T-cell (primary cell): ENCODE results near the gene CCDC3. TPM values are rescaled to one million over a fixed set of nuclear protein-coding genes. Genes with fewer than 3 reads are reported as not detected.

Source experiments
- ATAC-seq, 4 experiments: fragments of 200-7000 bp in 3 of 4; fragments of 150-1000 bp in 1 of 4; cut with Tn5 transposase; replicated peaks in 1 of 4; 1 replicate in 3 of 4; 2 replicates in 1 of 4; pipeline ENCODE4 v1.10.0; 2021; ENCODE audit warnings: moderate library complexity in 3 of 4, mild to moderate bottlenecking in 2 of 4, moderate number of reproducible peaks in 1 of 4
- CTCF ChIA-PET, 2 donors: fragments of 300-600 bp; sonication (Branson Sonifier 250); formaldehyde crosslinking; loops; one replicate each; lab custom pipeline; 2022; ENCODE audit warnings: antibody characterized with exemption in 2 of 2; lab: Charles Lee
- POLR2A ChIA-PET, 2 donors: fragments of 300-600 bp; sonication (Branson Sonifier 250); formaldehyde crosslinking; loops; one replicate each; lab custom pipeline; 2022; ENCODE audit warnings: antibody characterized with exemption in 2 of 2; lab: Charles Lee
- DNase-seq, 35 experiments: peaks; one replicate each; pipeline versions ENCODE4 v3.0.0 to v3.0.0-alpha.2; 2013 to 2023
- H3K27ac ChIP-seq: one replicate; pipeline ENCODE4 v1.5.1; 2013; ENCODE audit warnings: low read length
- H3K27me3 ChIP-seq, 2 experiments: replicated peaks in 1 of 2; 1 replicate in 1 of 2; 2 replicates in 1 of 2; pipeline versions ENCODE4 v1.6.1 to v1.7.0; 2013; ENCODE audit warnings: low read length in 1 of 2, mixed read lengths in 1 of 2; ENCODE audit not compliant: control insufficient read depth in 2 of 2, insufficient read depth in 2 of 2; ENCODE audit errors: extremely low read depth in 1 of 2
- H3K36me3 ChIP-seq, 2 donors: 1 replicate in 1 of 2; 2 replicates in 1 of 2; pipeline versions ENCODE4 v1.6.1 to v1.7.0; 2013; ENCODE audit warnings: low read length in 1 of 2; ENCODE audit not compliant: control insufficient read depth in 2 of 2, insufficient read depth in 1 of 2; ENCODE audit errors: extremely low read depth in 1 of 2
- H3K4me1 ChIP-seq, 2 experiments: 1 replicate in 1 of 2; 2 replicates in 1 of 2; pipeline versions ENCODE4 v1.6.1 to v1.7.0; 2013; ENCODE audit warnings: low read length in 2 of 2, mixed read lengths in 1 of 2; ENCODE audit not compliant: insufficient read depth in 2 of 2, control insufficient read depth in 1 of 2; ENCODE audit errors: extremely low read depth in 1 of 2
- H3K4me3 ChIP-seq, 2 donors: 1 replicate in 1 of 2; 2 replicates in 1 of 2; pipeline versions ENCODE4 v1.5.1 to v1.7.0; 2013; ENCODE audit warnings: mild to moderate bottlenecking in 2 of 2, low read length in 1 of 2, moderate library complexity in 1 of 2; ENCODE audit not compliant: control insufficient read depth in 1 of 2; ENCODE audit errors: extremely low read depth in 1 of 2
- H3K9me3 ChIP-seq: 2 replicates; pipeline ENCODE4 v1.7.0; 2013
- H3K27ac Mint-ChIP-seq, 2 donors: one replicate each; pipeline ENCODE4 v1.8.0; 2020 to 2021; ENCODE audit warnings: mild to moderate bottlenecking in 2 of 2, mixed read lengths in 2 of 2
- H3K27me3 Mint-ChIP-seq, 2 donors: one replicate each; pipeline ENCODE4 v1.8.0; 2021 to 2022; ENCODE audit warnings: mixed read lengths in 2 of 2
- H3K36me3 Mint-ChIP-seq: one replicate; pipeline ENCODE4 v1.8.0; 2021; ENCODE audit warnings: mixed read lengths
- H3K4me1 Mint-ChIP-seq, 3 donors: one replicate each; pipeline ENCODE4 v1.8.0; 2020 to 2022; ENCODE audit warnings: mixed read lengths in 3 of 3, mild to moderate bottlenecking in 1 of 3
- H3K4me3 Mint-ChIP-seq, 3 donors: one replicate each; pipeline ENCODE4 v1.8.0; 2020 to 2022; ENCODE audit warnings: mild to moderate bottlenecking in 3 of 3, mixed read lengths in 3 of 3, moderate library complexity in 3 of 3
- H3K9me3 Mint-ChIP-seq, 3 donors: one replicate each; pipeline ENCODE4 v1.8.0; 2020 to 2022; ENCODE audit warnings: mixed read lengths in 3 of 3
- WGBS: methylation state at CpG from one replicate; pipeline ENCODE4 v1.1.5; 2013; ENCODE audit warnings: missing lambda C conversion rate; ENCODE audit not compliant: insufficient coverage; 5-methylcytosine and 5-hydroxymethylcytosine counted together
- total RNA-seq, 35 experiments: library from RNA in 6 of 35; stranded (reverse) in 6 of 35; fragments of 120-200 nt in 1 of 35; gene quantifications; one replicate each; pipeline versions ENCODE4 v1.2.1 to v1.2.4 and lab custom pipeline; 2013 to 2026

The CCDC3 gene
- total RNA-seq, 5 donors from 2014 or later (not counting 1 experiment from before 2014, with no cell fraction given) = 0.06 to 0.20 (median 0.16) TPM; not detected in 2

DNA sequence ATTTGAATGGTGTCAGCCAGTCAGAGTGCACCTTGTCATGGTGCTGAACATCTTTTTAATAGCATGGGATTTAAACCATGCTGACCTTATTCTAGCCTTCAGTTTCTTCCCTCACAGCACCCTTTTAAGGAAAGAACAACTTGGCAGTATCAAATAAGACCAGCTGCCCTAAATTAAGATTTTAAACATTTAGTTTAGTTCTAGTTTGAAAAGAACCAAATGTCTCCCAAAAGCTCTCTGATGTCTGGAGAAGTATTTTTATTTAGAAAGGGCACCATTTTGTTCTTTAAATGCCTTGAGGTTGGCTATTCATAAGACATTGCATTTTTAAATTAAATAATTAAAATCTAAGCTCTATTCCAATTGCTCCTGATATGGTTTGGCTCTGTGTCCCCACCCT is 121.1 kb downstream of the CCDC3 start:
- no peak overlapping the region for H3K27ac ChIP-seq
- Mint-ChIP-seq H3K27me3 (peaks cover 31 to 39% of the 10 kb centered on the region in 2 donors), H3K4me1 (no peaks in the 10 kb centered on the region), H3K4me3 (no peak overlapping the region), H3K9me3 (peaks cover 0 to 10% (median 5%) of the 10 kb centered on the region in 3 donors), H3K36me3 (no peaks in the 10 kb centered on the region), H3K27ac (no peak overlapping the region)
- ATAC-seq = no peak
- POLR2A ChIA-PET = no interaction called here
- H3K9me3 ChIP-seq = no peaks in the 10 kb centered on the region
- peaks cover 0 to 15% of the 10 kb centered on the region in 2 experiments for H3K27me3 ChIP-seq
- H3K36me3 ChIP-seq = no peaks in the 10 kb centered on the region
- DNase-seq = no peak
- CTCF ChIA-PET = no interaction called here
- no peaks in the 10 kb centered on the region for H3K4me1 ChIP-seq
- H3K4me3 ChIP-seq = no peak overlapping the region

DNA sequence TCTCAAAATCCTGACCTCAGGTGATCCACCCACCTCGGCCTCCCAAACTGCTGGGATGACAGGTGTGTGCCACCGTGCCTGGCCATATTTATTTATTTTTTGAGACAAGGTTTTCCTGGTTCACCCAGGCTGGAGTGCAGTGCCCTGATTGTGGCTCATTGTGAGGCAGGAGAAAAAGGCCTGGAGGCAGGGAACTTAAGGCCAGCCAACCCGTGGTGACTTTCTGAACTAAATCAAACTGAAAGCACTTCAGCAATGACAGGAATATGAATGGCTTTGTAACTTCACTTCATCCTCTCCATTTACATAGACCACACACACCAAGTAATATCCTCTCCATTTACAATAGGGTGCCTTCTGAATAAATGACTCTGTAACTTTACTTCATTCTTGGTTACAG is 124.4 kb downstream of the CCDC3 start:
- no peak for DNase-seq
- WGBS = 78% methylated on average over 1 of the region's 3 CpGs
- Histone ChIP-seq H3K4me3 (no peak overlapping the region), H3K27ac (no peak overlapping the region), H3K9me3 (no peaks in the 10 kb centered on the region), H3K27me3 (peaks cover 0 to 13% of the 10 kb centered on the region in 2 experiments), H3K4me1 (no peaks in the 10 kb centered on the region), H3K36me3 (no peaks in the 10 kb centered on the region)
- Mint-ChIP-seq H3K36me3 (no peaks in the 10 kb centered on the region), H3K4me1 (no peaks in the 10 kb centered on the region), H3K9me3 (peaks cover 0 to 10% (median 0%) of the 10 kb centered on the region in 3 donors), H3K27ac (no peak overlapping the region), H3K27me3 (peaks cover 15 to 29% of the 10 kb centered on the region in 2 donors), H3K4me3 (no peak overlapping the region)
- ChIA-PET POLR2A (no interaction called here), CTCF (no interaction called here)
- ATAC-seq = no peak

DNA sequence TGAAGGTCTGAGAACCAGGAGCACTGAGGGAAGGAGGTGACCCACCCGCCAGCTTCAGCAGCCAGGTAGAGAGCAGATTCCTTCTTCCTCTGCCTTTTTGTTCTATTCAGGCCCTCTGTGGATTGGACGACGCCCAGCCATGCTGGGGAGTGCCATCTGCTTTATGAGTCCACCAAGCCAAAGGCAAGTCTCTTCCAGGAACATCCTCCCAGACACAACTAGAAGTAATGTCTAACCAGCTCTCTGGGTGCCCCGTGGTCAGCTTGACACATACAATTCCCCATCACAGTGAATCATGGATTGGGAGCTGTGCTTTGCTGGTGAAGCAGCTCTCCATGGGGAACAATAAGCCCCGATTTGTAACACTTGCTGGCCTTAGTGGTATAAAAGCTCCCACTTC is 125.2 kb downstream of the CCDC3 start:
- H3K27me3 Mint-ChIP-seq = peaks cover 9 to 25% of the 10 kb centered on the region in 2 donors
- peaks cover 0 to 10% (median 0%) of the 10 kb centered on the region in 3 donors for H3K9me3 Mint-ChIP-seq

DNA sequence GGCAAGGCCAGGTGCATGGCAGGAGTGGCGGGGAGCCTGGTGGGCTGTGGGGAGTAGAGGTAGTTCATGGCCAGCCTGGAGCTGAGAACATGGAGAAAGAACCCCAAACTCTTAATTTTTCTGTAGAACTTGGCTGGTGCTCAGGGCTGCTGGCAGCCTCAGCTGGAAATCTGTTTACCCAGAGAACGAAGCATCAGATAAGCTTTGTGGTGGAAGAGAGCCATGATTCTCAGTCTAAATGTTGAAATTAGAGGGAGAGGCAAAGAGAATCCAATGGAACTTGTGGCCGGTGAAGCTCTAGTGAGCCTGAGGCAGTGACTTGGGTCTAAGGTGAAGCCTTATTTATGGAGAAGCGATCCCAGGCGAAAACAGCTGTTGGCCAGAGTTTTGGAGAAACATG is 126.4 kb downstream of the CCDC3 start:
- ATAC-seq (no peak), DNase-seq (no peak)
- no peaks in the 10 kb centered on the region for H3K36me3 ChIP-seq
- no peaks in the 10 kb centered on the region for H3K9me3 ChIP-seq
- Mint-ChIP-seq H3K36me3 (no peaks in the 10 kb centered on the region), H3K4me1 (no peaks in the 10 kb centered on the region), H3K27me3 (peaks cover 4 to 19% of the 10 kb centered on the region in 2 donors), H3K9me3 (peaks cover 0 to 10% (median 0%) of the 10 kb centered on the region in 3 donors), H3K27ac (no peak overlapping the region), H3K4me3 (no peak overlapping the region)
- CTCF ChIA-PET = no interaction called here
- POLR2A ChIA-PET = no interaction called here
- no peak overlapping the region for H3K27ac ChIP-seq
- H3K27me3 ChIP-seq = peaks cover 0 to 13% of the 10 kb centered on the region in 2 experiments
- 71% methylated on average over 3 of the region's 5 CpGs for WGBS
- no peak overlapping the region for H3K4me3 ChIP-seq
- H3K4me1 ChIP-seq = no peaks in the 10 kb centered on the region

More for the DNA sequence above, 125.2 kb downstream of the CCDC3 start:
- 90% methylated on average over 2 of the region's 5 CpGs for WGBS
- Histone ChIP-seq H3K36me3 (no peaks in the 10 kb centered on the region), H3K27ac (no peak overlapping the region), H3K9me3 (no peaks in the 10 kb centered on the region), H3K27me3 (peaks cover 0 to 14% of the 10 kb centered on the region in 2 experiments), H3K4me3 (no peak overlapping the region), H3K4me1 (no peaks in the 10 kb centered on the region)
- Mint-ChIP-seq H3K27ac (no peak overlapping the region), H3K36me3 (no peaks in the 10 kb centered on the region), H3K4me1 (no peaks in the 10 kb centered on the region), H3K4me3 (no peak overlapping the region)
- ATAC-seq (no peak), DNase-seq (no peak)
- POLR2A ChIA-PET = no interaction called here
- CTCF ChIA-PET = no interaction called here

DNA sequence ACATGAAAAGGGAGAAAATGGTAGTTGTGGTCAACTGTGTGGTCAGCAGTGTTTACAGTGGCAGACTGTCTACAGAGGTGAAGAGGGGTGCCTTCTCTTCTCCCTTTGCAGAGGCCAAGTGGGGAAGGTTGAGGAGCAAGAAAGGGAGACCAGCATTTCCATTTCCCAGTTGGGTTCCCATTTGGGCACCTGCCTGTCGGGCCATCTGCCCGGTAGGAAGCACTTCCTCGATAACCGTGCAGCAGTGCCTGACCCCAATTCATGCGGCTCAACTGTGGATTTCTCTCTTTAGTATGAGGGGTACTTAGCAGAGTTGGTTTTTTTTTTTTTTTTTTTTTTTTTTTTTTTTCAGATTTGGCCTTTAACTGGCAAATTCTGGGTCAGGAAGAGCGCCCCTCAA is 127.0 kb downstream of the CCDC3 start:
- CTCF ChIA-PET = no interaction called here
- Histone ChIP-seq H3K4me3 (no peak overlapping the region), H3K27me3 (peaks cover 0 to 13% of the 10 kb centered on the region in 2 experiments), H3K36me3 (no peaks in the 10 kb centered on the region), H3K4me1 (no peaks in the 10 kb centered on the region), H3K9me3 (no peaks in the 10 kb centered on the region), H3K27ac (no peak overlapping the region)
- Mint-ChIP-seq H3K9me3 (peaks cover 0 to 4% (median 0%) of the 10 kb centered on the region in 3 donors), H3K36me3 (no peaks in the 10 kb centered on the region), H3K27ac (peak overlapping the region in 1 of 2 donors; percentile 16), H3K27me3 (peaks cover 4 to 17% of the 10 kb centered on the region in 2 donors), H3K4me1 (no peaks in the 10 kb centered on the region), H3K4me3 (no peak overlapping the region)
- no peak for DNase-seq
- POLR2A ChIA-PET = no interaction called here
- WGBS = 93% methylated on average over 4 of the region's 6 CpGs
- no peak for ATAC-seq

DNA sequence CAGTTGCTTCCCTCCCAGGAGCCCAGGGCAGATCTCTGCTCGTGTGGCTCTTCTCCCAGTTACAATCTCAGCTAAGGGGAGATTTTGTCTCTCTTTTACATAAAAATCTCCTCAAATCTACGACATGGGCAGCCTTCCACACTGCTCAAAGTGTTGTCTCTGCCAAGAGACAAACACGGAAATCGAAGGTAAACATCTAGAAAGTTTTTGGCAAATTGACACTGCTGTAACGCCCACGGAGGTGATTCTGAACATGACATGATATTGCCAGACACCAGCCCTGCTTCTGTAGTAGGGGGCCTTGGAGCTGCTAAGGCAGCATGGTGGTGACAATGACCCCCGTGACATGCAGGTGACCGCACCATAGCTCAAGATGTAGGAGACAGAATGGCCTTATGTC is 128.3 kb downstream of the CCDC3 start:
- Mint-ChIP-seq H3K4me3 (no peak overlapping the region), H3K27ac (no peak overlapping the region), H3K27me3 (peaks cover 4 to 14% of the 10 kb centered on the region in 2 donors), H3K36me3 (no peaks in the 10 kb centered on the region), H3K9me3 (no peaks in the 10 kb centered on the region), H3K4me1 (peaks cover 0 to under 1% (median 0%) of the 10 kb centered on the region in 3 donors)
- Histone ChIP-seq H3K4me1 (no peaks in the 10 kb centered on the region), H3K9me3 (no peaks in the 10 kb centered on the region), H3K4me3 (no peak overlapping the region), H3K36me3 (no peaks in the 10 kb centered on the region), H3K27me3 (peaks cover 0 to 13% of the 10 kb centered on the region in 2 experiments), H3K27ac (no peak overlapping the region)
- CTCF ChIA-PET = no interaction called here
- ATAC-seq = no peak
- POLR2A ChIA-PET = no interaction called here
- no peak for DNase-seq
- WGBS = 82% methylated on average over 7 of the region's 8 CpGs

DNA sequence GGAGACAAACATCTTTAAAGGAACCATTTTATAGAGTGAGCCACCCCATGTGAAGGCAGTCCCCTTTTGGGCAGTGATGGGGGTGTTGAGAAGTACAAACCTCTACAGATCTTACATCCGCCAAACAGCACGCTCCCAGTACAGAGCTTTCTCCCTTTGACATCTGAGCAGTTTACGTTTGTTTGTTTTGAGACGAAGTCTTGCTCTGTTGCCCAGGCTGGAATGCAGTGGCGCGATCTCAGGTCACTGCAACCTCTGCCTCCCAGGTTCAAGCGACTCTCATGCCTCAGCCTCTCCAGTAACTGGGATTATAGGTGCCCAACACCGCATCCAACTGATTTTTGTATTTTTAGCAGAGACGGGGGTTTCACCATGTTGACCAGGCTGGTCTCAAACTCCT is 128.9 kb downstream of the CCDC3 start:
- Histone ChIP-seq H3K9me3 (no peaks in the 10 kb centered on the region), H3K27me3 (peaks cover 0 to 13% of the 10 kb centered on the region in 2 experiments), H3K4me3 (no peak overlapping the region), H3K36me3 (no peaks in the 10 kb centered on the region), H3K4me1 (no peaks in the 10 kb centered on the region), H3K27ac (no peak overlapping the region)
- WGBS = 94% methylated on average over 8 of the region's 9 CpGs
- ChIA-PET CTCF (no interaction called here), POLR2A (no interaction called here)
- no peak overlapping the region for H3K4me3 Mint-ChIP-seq
- DNase-seq (no peak), ATAC-seq (no peak)
- no peaks in the 10 kb centered on the region for H3K36me3 Mint-ChIP-seq
- peaks cover 0 to 10% of the 10 kb centered on the region in 2 donors for H3K27me3 Mint-ChIP-seq
- H3K4me1 Mint-ChIP-seq = peaks cover 0 to 3% (median 0%) of the 10 kb centered on the region in 3 donors
- no peaks in the 10 kb centered on the region for H3K9me3 Mint-ChIP-seq
- H3K27ac Mint-ChIP-seq = no peak overlapping the region
